ENCODE measurements around the gene IL21.

The IL21 gene

GRCh38 chr4:122614621-122615020 lies 6.2 kb downstream of the IL21 start:
- TF ChIP-seq POLR2AphosphoS5 (IDR thresholded peaks at IDR 0.05; ENCODE audit: low read depth) (no peak), REST (IDR thresholded peaks at IDR 0.05; ENCODE audit: insufficient replicate concordance, low read depth) (no peak), SPI1 (IDR thresholded peaks at IDR 0.05; ENCODE audit: borderline replicate concordance, low read depth) (no peak), GABPA (IDR thresholded peaks at IDR 0.05; ENCODE audit: low read depth) (no peak), CTCF (IDR thresholded peaks at IDR 0.05; ENCODE audit: insufficient read depth, low read length) (no peak)
- no peak overlapping the region for H3K27ac ChIP-seq (replicated peaks)
- no peaks in the 10 kb centered on the region for H3K27me3 ChIP-seq (ENCODE audit: insufficient read depth, poor library complexity, severe bottlenecking)
- DNase-seq (ENCODE audit: low read depth in 1 of 2, low spot score in 1 of 2), result no peak
- H3K4me3 ChIP-seq (replicated peaks; ENCODE audit: insufficient read depth, low read length), result no peak overlapping the region

- no peak overlapping the region for H3K4me3 ChIP-seq (replicated peaks; ENCODE audit: insufficient read depth, low read length)
- no peak for DNase-seq (ENCODE audit: low read depth in 1 of 2, low spot score in 1 of 2)
- H3K27ac ChIP-seq (replicated peaks), result no peak overlapping the region
- no peak for TF ChIP-seq CTCF (IDR thresholded peaks at IDR 0.05; ENCODE audit: insufficient read depth, low read length)
- TF ChIP-seq POLR2AphosphoS5 (IDR thresholded peaks at IDR 0.05; ENCODE audit: low read depth), result no peak
- no peak for TF ChIP-seq GABPA (IDR thresholded peaks at IDR 0.05; ENCODE audit: low read depth)
- no peak for TF ChIP-seq SPI1 (IDR thresholded peaks at IDR 0.05; ENCODE audit: borderline replicate concordance, low read depth)
- TF ChIP-seq REST (IDR thresholded peaks at IDR 0.05; ENCODE audit: insufficient replicate concordance, low read depth), result no peak
- no peaks in the 10 kb centered on the region for H3K27me3 ChIP-seq (ENCODE audit: insufficient read depth, poor library complexity, severe bottlenecking)
These were observed 8.3 kb downstream of the IL21 start for GRCh38 chr4:122612540-122612939.

- Histone ChIP-seq H3K27ac (replicated peaks) (no peak overlapping the region), H3K27me3 (ENCODE audit: insufficient read depth, poor library complexity, severe bottlenecking) (peaks cover 3% of the 10 kb centered on the region), H3K4me3 (replicated peaks; ENCODE audit: insufficient read depth, low read length) (no peak overlapping the region)
- DNase-seq (ENCODE audit: low read depth in 1 of 2, low spot score in 1 of 2), result no peak
- TF ChIP-seq CTCF (IDR thresholded peaks at IDR 0.05; ENCODE audit: insufficient read depth, low read length) (no peak), GABPA (IDR thresholded peaks at IDR 0.05; ENCODE audit: low read depth) (no peak), REST (IDR thresholded peaks at IDR 0.05; ENCODE audit: insufficient replicate concordance, low read depth) (no peak), SPI1 (IDR thresholded peaks at IDR 0.05; ENCODE audit: borderline replicate concordance, low read depth) (no peak), POLR2AphosphoS5 (IDR thresholded peaks at IDR 0.05; ENCODE audit: low read depth) (no peak)
These were observed 14.4 kb downstream of the IL21 start for GRCh38 chr4:122606364-122607043.
